Femur (tissue), 1 donor: ENCODE measurements around the gene TLX1.
A peak's percentile ranks its signal among the peaks of the same experiment; 100 is the strongest.

Source experiments
- DNase-seq: peaks from one replicate; pipeline ENCODE4 v3.0.0-alpha.2; 2017

Gene TLX1

DNA sequence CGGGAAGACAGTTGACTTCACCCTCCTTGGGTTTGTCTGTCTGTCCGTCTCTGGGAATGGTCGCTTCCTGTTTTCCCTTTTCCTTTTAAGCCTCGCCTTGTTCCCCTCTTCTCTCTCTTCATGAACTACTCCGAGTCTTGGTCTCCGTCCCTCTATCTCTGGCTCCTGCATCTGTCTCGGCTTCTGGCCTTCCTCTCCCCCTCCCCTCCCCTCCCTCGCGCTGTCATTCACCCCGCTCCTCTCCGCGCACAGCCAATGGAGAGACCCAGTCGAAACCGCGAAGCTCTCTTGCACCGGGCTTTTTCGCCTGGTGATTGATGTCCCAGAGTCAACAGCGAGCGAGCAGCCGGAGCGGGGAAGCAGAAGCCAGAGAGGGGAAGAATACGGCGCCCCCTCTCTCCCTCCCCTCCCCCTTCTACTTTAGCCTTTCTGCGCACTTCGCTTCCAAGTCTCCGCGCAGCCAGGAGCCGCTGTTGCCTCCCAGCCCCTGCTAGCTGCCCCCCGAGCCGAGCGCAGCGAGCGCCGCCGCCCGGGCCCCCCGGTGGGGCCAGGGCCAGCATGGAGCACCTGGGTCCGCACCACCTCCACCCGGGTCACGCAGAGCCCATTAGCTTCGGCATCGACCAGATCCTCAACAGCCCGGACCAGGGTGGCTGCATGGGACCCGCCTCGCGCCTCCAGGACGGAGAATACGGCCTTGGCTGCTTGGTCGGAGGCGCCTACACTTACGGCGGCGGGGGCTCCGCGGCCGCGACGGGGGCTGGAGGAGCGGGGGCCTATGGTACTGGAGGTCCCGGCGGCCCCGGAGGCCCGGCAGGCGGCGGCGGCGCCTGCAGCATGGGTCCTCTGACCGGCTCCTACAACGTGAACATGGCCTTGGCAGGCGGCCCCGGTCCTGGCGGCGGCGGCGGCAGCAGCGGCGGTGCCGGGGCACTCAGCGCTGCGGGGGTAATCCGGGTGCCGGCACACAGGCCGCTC lies at the start of gene TLX1:
Gene TLX1, plus strand, starts transcription at position 317 of the 978 bp plus-strand sequence. Its CDS starts 242 bp downstream, at position 559.
- DNase-seq = no peak

DNA sequence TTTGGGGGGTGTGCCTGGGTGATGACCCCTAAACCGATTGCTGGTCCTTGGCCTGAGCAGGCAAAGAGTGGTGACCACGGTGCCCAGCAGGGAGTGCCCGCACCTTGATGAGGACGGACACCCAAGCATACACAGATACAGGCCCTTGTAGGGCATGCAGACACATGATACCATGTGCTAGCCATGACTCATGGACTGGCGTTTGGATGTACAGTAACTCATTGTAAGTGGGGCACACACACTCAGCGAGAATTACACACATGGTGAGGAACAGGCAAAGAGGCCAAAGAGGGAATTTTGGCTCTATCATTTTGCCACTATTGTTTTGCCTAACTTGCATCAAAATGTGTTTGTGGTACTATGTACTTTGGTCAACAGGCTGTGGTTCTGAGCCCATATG lies 45.3 kb upstream of the TLX1 start:
- DNase-seq = no peak

DNA sequence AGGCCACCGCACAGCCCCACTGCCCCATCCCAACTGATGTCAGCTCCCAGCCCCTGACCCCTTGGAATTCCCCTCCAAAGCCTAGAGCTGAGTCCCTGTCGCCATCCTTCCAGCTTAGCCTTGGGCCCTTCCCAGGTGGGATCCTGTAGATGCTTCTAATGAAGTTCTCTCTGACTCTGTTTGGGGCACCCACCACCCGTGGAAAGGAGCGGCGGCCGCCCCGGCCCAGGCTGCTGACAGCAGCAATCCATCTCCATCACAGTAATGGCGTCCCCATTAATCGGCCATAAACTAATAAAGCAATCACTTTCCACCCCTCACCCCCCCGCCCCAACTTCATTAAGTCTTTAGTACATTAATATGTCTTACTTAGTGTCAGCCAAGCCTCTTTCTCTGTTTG lies 43.7 kb upstream of the TLX1 start:
- no peak for DNase-seq

DNA sequence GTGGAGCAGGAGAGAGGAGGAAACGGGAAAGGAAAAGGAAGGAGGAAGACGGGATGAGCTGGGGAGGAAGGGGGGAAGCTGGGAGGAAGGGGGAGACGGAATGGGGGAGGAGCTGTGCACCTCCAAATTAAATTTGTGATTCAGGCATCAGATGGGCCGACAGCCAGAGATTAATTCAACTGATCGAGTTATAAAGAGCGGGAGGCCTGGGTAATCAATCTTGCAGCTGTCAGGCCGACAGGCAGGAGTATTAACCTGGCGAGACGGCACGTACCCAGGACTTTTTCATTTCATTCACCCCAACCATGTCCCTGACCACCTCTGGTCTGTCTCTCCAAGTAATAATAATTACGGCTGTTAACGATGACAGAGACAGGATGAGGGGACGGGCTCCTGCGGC lies 43.1 kb upstream of the TLX1 start:
- DNase-seq = no peak

DNA sequence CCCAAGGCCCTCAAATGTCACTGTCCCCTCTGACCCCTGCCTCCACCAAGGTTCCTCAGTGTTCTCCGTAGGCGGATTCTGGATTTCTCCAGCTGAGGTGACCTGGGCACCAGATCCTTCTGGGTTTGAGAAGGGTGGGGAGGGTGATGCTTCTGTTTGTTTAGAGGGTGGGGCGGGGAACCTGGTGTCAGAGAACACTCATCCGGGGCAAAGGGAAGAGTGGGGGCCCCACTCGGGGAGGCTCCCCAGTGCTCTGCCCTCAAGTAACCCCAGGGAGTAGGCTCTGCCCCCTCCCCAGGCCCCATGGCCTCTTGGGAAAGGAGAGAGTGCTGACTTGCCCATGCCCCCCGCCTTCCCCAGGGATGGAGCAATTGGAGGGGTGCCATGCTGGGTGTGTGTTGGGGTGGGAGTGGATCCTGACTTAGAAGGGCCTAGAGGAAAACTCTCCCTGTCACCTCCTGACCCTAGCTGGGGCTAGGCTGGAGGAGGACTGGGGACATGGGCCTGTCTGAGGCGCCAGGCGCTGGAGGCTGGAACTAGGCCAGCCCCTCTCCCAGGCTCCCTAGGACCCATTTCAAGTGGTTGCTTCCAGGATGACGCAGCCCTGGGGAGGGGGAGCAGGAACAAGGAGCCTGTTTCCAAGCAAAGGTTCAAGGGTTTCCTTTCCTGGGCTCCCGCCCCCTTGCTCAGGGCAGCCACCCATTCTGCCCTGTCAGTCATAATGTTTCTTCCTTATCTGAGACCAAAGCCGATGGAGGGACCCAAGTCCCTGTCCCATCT lies 41.4 kb upstream of the TLX1 start:
- no peak for DNase-seq

DNA sequence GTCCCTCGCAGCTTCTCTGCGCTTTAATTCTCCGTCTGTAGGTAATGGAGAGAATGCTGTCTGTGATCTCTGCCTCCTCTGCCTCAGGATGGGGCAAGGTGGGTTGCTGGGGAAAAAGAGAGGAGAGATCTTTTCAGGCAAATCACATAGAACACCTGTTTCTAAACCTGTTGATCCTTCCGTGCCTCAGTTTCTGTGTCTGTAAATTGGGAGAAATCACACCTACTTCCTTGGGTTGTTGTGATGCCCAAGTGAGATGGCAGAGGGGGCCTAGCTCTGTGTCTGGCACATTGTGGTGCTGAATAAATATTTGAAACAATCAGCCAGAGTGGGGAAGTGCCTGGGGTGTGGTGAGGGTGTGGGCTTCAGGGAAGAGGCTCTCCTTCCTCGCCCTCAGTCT lies 40.5 kb upstream of the TLX1 start:
- no peak for DNase-seq

DNA sequence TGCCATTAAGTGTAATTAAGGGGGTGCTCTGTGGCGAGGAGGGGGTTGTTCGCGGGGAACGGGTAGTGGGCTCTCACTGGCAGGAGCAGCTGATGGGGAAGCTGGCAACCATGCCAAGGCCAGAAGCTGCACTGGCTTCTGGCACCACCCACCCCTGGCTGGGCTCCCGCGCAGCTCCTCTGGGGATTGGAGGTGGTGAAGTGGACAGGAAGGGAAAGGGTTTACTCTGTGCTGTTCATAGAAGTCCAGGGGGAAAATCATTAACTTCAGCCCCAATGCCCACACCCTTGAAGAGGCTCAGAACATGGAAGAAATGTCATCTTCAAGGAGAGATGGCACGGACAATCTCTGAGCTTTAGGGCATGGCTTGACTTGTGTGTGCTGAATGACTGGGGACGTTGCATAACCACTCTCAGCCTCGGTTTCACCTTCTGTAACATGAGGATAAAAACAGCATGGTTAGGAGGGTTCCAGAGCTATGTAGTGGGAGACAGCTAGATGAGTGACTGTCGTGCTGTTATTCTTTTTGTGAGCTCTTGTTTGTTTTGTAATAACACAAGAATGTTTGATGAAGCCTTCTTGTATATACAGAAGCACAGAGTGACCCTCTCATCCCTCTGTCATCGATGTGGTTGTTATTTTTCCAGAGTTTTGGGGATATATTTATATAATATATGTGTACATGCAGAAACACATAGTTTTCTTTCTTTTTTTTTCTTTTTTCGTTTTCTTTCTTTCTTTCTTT lies 39.4 kb upstream of the TLX1 start:
- no peak for DNase-seq

DNA sequence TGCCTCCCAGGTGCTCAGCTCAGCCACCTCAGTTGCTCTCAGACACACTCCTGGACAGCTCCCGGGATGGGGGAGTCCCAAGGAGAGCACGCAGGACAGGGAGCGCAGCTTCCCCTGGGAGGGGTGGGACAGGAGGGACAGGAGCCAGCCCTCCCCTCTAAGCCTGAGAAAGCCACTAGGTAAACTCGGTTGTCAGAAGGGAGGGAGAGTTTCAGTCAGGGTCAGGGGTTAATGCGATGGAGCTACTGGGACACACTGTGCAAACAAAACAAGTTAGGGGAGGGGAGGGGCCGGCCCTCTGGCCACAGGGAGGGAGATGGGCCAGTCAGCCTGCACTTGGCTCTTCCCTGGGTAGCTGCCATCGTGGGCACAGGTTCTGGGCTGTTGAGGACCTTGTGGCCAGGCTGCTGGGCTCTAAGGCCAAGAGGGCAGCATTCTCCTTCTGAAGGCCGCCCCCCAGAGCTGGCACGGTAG lies 38.2 kb upstream of the TLX1 start:
- DNase-seq = no peak

DNA sequence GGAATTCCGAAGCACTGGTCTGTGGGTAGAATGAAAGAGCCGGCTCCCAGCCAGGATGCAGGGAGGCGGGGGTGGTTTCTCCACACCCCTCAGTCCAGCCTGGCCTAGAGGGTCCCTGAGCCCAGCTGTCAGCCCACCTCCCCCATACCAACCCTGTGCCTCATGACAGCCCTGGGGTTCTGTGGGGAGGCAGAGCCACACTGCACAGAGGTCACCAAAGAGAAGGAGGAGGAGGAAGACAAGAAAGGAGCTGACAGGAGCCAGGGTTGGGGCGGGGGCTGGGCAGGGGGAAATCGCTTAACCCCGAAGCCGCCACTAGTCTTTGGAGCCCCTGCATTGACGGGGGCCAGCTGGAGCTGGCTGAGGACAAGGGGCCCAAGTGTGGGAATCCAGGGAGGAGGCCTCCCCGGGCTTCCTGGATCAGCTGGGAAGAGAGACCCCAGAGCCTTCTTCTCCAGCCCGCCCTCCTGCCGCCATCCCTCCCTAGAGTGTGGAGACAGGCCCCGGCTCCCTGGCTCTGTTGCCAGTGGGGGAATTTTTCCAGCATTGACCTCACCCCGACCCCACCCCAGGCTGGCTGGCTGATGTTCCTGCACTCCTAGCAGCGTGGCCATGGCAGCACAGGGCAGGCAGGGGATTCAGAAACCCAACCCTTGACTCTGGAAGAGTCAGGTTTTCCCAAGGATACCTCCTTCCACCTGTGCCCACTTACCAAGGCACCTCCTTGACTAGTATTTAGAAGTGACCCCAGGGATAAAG lies 36.8 kb upstream of the TLX1 start:
- DNase-seq = no peak

DNA sequence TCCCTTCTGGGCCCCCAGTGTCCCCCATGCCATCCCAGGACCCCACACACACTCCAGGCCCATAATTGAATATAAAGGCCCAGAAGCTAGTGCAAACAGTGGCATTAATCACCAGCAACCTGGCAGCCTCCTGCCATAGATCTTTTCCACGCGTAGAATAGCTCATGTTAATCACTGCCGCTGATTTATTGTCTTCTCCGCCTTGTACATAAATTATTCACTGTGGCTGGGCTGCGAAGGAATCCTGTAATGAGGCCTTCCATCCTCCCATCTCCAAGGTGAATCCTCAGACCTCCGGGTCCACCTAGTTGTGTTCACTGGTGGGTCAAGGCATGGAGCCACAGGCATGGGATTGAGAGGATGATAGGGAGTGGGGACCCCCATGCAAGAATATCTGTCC lies 36.1 kb upstream of the TLX1 start:
- no peak for DNase-seq

DNA sequence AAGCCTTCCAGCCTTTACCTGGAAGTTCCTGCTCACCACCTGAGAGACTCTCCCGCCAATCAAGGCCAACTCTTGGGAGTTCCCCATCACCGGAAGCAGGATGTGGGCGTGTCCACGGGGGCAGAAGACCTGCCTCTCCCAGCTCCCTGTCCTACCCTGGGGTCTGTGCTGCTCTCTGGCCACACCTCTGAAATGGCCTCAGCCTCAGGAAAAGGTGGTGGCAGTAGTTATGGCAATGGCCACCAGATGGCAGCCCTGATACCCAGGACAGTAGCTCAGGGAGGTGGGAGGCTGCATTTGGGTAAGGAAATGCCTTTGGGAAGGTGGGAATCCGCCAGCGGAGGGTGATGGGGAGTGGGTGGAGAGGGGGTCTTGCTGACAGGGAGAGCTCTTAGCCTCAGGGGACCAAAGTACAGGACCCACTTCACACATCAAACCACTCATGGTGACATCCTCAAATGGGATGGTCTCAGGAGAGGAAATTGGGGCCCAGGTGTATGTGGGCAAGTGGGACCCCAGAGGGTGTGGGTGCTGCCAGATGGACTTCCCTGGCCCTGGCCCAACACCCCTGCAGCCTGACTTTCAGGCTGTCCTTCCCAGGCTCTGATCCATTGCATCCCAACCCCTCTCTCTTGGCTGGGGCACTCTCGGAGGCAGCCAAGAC lies 35.4 kb upstream of the TLX1 start:
- DNase-seq = peak; percentile 62

DNA sequence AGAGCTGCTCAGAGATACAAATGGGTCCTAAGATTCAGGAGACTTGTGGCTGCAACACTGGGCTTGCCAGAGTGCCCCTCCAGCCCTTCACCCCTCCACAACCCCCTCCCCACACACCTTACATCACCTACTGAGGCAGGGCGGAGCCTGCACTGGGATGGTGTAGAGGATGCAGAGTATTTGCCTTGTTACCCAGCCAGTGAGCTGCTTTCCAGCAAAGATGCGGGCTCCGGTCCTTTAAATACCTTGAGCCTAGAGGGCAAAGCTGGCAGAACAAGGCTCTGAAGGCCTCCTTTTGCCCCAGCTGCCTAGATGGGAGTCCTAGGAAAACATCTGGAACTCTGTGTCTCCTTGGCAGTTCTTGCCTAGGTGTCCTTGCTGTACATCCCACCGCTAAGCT lies 34.7 kb upstream of the TLX1 start:
- no peak for DNase-seq

DNA sequence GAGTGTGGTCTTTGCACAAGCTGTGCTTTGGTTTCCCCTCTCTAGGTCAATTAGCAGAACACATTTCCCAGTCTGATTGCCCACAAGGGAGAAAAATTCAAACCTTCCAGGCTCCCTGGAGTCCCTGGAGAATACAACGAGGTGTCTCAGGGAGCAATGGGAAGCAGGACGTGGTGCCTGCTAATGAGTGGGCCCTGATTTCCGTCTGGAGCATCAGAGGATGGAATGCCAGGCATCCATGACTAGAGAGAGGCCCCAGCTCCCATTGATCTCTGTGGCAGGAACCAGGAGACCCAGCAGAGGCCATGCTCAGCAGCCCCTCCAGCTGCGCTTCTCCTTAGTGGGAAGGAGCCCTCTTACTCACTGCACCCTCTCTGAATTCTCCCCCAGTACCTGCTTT lies 33.2 kb upstream of the TLX1 start:
- no peak for DNase-seq

DNA sequence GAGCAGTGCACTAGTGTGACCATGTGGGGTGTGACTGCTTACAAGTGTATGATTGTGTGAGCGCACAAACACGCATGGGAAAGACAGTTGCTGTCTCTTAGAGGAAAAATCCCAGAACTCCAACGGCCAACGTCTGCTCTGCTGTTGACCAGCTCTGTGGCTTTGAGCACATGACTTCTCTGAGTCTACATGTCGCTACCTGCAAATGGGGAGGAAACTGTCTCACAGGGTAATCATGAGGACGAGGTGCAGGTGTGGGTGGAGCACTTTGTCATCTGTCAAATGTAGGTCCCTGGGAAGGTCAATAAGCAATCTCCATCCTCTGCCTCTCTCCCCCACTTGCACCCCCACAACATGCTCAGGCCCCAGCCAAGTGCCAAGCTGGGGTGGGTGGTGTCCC lies 31.2 kb upstream of the TLX1 start:
- DNase-seq = no peak

DNA sequence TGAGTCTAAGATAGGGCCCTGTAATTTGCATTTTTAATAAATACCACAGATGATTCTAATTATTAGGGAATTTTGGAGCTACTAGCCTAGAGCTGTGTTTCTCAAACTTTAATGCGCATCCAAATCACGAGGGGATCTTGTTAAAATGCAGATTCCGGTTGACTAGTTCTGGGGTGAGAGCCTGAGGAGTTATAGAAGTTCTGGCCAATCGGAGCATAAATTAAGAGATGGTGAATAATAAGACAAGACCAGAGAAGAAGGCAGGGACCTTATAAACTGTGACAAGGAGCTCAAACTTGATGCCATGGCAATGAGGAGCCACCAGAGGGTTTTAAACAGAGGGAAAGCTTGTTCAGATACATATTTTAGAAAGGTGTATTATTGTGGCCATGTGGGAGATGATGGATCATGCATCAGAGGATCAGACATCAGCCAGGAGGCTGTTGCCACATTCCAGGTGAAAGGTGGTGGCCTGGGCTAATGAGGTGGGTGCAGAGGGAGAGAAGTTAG lies 29.7 kb upstream of the TLX1 start:
- DNase-seq = no peak

DNA sequence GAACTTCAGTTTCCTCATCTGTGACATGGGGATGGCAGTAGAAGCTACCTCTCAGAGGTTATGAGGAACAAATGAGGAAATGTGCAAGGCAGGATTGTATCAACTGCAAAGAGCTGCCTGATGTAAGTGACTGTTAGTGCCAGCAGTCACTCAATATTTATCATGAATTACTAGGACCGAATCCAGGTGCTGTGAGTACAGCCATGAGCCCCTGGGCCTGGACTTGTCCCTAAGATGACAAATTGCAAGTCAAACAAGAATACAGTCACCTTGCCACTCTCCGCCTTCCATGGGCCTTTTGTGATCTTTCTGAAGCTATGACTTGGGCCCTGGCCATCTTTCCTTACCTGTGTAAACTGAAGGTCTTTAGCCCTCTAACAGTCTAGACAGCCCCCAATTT lies 27.7 kb upstream of the TLX1 start:
- no peak for DNase-seq

DNA sequence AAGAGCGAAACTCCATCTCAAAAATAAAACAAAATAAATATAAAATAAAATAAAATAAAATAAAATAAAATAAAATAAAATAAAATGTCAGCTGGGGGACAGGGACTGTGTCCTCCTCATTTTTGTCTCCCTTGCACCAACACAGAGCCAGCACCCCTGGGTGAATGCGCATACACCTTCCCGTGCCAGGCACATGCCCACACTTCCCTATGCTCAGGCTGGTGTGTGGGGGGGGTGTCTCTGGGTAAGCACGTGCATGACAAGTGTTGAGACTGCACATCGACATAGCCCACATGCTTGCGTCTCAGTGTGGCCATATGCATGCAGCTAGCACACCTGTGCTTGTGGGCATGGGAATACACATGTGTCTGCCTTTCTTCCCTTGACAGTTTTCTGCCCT lies 24.7 kb upstream of the TLX1 start:
- no peak for DNase-seq

DNA sequence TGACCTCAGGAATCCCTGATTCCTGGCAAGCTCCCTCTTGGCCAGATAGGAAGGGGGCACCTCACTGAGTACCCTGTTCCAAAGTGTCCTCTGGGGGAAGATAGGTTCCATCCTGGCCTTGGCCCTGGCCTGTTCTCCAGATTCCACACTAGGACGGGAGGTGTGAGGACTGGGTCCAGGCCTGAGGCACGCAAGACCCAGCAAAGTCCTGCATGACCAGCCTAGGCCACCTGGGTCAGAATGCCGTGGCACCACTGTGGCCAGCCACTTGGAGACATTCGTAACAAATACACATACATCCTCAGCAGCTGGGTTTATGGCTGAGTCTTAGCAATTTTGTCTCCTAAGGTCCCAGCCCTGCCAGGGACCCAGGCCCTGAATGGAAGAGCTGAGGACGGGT lies 23.3 kb upstream of the TLX1 start:
- DNase-seq = no peak

DNA sequence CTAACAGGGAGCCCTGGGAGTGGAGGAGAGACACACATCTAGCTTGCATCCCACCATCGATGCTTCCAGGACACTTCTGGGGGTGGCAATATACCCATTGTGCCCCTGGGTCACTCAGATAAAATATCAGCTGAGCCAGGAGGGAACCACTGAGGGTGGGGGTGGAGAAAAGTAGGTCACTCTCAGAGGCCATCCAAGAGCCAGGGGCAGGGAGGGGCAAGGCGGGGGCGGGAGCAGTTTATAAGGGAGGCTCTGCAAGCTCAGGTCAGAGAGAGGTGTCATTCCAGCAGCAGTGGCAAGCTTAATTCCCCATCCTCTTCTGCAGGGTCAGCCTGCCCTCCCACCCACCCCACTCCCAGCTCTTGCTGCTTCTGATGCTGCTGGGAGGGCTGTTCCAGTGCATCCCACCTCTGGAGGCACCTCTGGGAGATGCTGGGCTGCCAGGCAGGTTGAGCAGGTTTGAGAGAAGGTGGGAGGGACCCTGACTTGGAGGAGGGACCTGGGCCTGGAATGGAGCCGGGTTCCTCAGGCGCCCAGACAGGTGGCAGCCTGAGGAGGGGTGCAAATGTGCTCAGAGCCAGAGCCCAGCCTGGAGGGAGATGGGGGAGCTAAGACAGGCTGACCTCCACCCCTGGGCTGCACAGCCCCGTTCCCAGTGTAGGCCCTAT lies 20.1 kb upstream of the TLX1 start:
- DNase-seq = no peak

DNA sequence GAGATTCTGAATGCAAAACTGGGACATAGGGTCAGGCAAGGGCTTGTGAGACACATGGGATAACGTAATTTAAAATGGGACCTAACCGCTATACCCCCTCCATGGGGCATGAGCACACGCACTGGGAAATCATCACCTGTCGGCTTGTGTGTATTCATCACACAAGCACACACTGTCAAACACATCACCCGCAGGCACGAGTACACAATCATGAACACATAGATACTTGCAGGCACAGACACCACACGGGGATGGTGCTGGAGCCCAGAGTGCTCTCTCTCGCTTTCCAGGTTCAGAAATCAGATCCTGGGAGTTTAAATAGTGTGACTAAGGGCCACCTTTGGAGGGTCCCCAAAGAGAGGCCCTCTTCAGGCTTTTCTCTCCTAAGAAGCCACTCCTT lies 19.6 kb upstream of the TLX1 start:
- DNase-seq = no peak
